ENCODE data around the gene BCL6B.

GRCh38 chr17:7011942-7012254, 11.0 kb upstream of the BCL6B start:
- TF ChIP-seq CTCF (IDR thresholded peaks at IDR 0.05; ENCODE audit: low read depth, low read length) (no peak), POLR2A (IDR thresholded peaks at IDR 0.05; ENCODE audit: extremely low read depth, insufficient read length) (no peak), MYC (IDR thresholded peaks at IDR 0.05; ENCODE audit: low read depth, low read length) (no peak)

Measured in NB4 (cell line).